ENCODE results near the gene TBX3.

GRCh38 chr12:114671443-114672411 lies 12.2 kb downstream of the TBX3 start:
- TF ChIP-seq CBFB (IDR thresholded peaks at IDR 0.05; ENCODE audit: low read depth) (no peak), JUNB (IDR thresholded peaks at IDR 0.05) (no peak), POLR2A (IDR thresholded peaks at IDR 0.05; ENCODE audit: low read depth, low read length) (no peak), ZNF687 (IDR thresholded peaks at IDR 0.05) (no peak), CTCF (IDR thresholded peaks at IDR 0.05 in 2 of 3, conservative IDR thresholded peaks at IDR 0.05 in 1 of 3; ENCODE audit: control insufficient read depth in 2 of 3, extremely low read depth in 1 of 3, insufficient read depth in 1 of 3, low read depth in 3 of 3, low read length in 3 of 3) (no peak), POLR2AphosphoS5 (IDR thresholded peaks at IDR 0.05; ENCODE audit: low read length) (no peak), SUZ12 (IDR thresholded peaks at IDR 0.05; ENCODE audit: unreplicated experiment) (peak; percentile 78), HDAC2 (IDR thresholded peaks at IDR 0.05) (no peak), SRF (IDR thresholded peaks at IDR 0.05; ENCODE audit: low read depth in 2 of 2, low read length in 2 of 2) (no peak), TBL1XR1 (IDR thresholded peaks at IDR 0.05; ENCODE audit: low read depth, low read length) (no peak), EGR1 (IDR thresholded peaks at IDR 0.05; ENCODE audit: borderline replicate concordance in 1 of 2, low read depth in 2 of 2, low read length in 2 of 2) (no peak)
- TF ChIP-seq, protein P1, sequence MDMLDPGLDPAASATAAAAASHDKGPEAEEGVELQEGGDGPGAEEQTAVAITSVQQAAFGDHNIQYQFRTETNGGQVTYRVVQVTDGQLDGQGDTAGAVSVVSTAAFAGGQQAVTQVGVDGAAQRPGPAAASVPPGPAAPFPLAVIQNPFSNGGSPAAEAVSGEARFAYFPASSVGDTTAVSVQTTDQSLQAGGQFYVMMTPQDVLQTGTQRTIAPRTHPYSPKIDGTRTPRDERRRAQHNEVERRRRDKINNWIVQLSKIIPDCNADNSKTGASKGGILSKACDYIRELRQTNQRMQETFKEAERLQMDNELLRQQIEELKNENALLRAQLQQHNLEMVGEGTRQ (IDR thresholded peaks at IDR 0.05; ENCODE audit: borderline replicate concordance, low read depth, low read length): no peak
